HPDE6-E6E7 (cell line): ENCODE measurements around the gene ZNF385D.
"Not testable (repeated sequence)": the region's sequence is repeated elsewhere in the genome, so short reads cannot be mapped to it uniquely, and the experiment has no call there.

ENCODE experiments used
- DNase-seq: peaks from one replicate; pipeline ENCODE4 v3.0.0; 2011; ENCODE audit warnings: missing footprints; ENCODE audit errors: extremely low spot score

Gene ZNF385D

DNA sequence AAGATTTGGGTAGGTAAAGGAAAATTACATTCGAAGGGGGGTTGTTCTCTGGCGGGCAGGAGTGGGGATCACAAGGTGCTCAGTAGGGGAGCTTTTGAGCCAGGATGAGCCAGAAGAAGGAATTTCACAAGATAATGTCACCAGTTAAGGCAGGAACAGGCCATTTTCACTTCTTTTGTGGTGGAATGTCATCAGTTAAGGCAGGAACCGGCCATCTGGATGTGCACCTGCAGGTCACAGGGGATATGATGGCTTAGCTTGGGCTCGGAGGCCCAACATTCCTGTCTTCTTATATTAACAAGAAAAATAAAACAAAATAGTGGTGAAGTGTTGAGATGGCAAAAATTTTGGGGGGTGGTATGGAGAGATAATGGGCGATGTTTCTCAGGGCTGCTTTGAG is 373.0 kb downstream of the ZNF385D start:
- not testable (repeated sequence) for DNase-seq

DNA sequence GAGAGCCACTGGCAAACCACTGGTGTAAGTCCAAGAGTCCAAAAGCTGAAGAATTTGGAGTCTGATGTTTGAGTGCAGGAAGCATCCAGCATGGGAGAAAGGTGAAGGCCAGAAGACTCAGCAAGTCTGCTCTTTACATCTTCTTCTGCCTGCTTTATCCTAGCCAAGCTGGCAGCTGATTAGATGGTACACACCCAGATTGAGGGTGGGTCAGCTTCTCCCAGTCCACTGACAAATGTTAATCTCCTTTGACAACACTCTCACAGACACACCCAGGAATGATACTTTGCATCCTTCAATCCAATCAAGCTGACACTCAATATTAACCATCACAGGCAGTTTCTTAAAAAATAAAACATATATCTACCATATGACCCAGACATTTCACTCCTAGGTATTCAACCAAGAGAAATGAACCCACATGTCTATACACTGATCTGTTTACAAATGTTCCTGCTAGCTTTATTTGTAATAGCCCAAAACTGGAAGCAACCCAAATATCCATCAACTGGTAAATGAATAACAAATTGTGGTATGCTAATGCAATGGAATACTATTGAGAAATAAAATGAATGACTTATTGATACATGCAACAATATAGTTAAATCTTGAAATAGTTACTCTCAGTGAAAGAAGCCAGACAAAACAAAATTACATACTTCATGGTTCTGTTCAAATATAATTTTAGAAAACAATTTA is 373.8 kb downstream of the ZNF385D start:
- no peak for DNase-seq

DNA sequence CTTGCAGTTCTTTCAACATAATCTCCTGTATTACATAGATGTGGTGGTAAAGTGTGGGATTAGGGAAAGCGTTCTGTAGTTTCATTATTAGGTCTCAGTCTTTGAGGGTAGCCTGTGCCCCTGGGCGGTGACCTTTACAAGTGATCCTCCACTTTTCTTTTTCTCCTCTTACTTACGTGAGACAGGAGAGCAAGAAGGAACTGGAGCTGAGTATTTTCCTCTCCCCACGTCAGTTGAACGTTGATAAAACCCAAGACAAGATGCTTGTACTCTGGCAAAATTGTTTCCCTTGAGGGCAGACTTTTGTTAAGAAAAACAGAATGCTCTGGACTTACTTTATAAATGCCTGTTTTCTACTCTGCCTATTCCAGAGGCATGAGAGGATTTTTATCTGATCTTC is 378.7 kb downstream of the ZNF385D start:
- DNase-seq, result no peak
